GM21381 (cell line): ENCODE data around the gene POLD3.
"Not testable (repeated sequence)": the region's sequence is repeated elsewhere in the genome, so short reads cannot be mapped to it uniquely, and the experiment has no call there.

Experiments used
- ATAC-seq: cut with Tn5 transposase; IDR thresholded peaks from one replicate; pipeline ENCODE4 v1.9.1; 2021; ENCODE audit warnings: mild to moderate bottlenecking, moderate library complexity; ENCODE audit not compliant: unreplicated experiment

Gene POLD3

GRCh38 chr11:74581954-74582547, 10.3 kb upstream of the POLD3 start:
- ATAC-seq: no peak

DNA sequence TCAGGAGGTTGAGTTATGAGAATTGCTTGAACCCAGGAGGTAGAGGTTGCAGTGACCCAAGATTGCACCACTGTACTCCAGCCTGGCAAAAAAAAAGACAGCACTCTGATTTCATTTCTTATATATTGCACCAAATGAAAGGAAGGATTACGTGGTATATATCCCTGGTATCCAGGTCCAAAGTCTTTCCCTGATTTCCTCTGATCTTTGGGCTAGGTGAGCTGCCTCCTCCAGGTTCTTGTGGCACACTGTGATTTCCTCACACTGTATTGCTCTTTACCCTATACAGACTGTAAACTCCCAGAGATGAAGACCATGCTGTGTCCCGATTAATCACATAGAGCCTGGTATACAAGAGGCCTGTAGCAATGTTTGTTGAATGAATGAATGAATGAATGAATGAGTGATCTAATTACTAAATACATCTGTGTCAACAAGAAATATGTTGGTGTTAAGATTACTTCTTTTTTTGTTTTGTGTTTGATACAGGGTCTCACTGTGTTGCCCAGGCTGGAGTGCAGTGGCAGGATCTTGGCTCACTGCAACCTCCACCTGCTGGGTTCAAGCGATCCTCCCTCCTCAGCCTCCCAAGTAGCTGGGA, 9.3 kb upstream of the POLD3 start:
- no peak for ATAC-seq

- not testable (repeated sequence) for ATAC-seq
Observed at GRCh38 chr11:74590492-74590891, 1.9 kb upstream of the POLD3 start.

DNA sequence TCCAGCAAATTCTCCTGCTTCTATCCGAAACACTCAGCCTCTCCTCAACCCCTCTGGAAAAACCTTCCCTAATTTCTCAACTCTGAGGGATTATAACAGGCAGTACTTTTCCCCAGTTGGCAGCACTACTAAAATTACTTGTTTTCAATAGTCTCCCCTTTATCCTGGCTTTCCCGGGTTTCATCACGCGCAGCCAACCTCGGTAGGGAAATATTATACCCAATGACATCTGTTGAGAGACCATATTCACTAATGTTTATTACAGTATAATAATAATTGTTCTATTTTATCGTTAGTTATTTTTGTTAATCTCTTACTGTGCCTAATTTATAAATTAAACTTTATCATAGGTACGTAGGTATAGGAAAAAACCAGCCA, 330 bp upstream of the POLD3 start:
- ATAC-seq: no peak

DNA sequence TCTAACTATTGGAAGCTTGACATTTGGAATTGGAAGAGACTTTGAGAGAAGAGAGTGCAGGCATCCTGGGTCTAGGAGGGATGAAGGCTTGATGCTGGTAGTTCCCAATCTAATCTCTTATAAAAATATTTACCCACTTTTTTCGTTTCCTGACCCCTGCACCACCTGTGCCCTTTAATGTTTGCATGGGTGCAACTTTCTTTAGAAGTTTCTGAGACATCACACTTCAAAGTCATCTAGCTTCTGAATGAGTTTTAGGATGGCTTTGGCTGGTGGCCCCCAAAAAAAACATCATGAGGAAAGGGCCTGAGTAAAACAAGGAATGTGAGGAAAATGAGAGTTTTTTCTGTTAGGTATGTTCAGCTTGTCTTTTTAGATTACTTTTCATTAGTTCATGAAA, 1.1 kb downstream of the POLD3 start:
- no peak for ATAC-seq

DNA sequence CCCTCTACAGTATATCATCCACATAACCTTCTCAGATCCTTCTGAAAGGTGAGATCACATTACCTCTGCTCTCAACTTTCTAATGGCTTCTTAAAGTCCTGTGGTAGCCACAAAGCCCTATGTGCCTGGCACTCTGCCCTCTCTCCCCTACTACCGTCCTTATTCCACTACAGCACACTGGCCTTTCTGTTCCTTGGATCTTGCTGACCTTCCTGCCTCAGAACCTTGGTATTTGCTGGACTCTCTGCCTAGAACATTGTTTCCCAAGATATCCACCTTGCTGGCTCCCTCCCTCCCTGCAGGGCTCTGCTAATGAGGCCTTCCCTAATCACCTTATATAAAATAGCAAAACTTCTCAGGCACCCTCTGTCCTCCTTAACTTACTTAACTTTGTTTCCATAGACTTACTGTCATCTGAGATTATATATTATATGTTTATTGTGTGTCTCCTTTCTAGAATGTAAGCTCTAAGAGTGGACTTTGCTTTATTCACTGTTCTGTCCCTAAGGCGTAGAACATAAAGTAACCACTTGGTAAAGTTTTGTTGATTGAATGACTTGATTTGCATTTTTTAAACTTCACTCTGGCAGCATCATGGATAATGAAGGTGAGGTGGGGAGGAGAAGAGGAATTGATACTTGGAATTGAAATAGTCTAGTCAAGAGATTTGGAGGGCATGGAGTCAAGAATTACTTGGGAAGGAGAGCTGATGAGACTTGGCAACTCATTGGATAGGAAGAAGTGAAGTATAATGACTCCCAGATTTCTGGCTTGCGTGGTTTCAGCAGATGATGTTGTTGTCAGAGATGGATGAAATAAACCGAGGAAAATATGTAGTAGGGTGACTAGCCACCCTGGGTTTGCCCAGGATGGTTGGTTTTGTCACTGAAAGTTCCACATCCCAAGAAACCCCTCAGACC, 10.5 kb downstream of the POLD3 start:
- no peak for ATAC-seq

GRCh38 chr11:74603845-74604244, 11.5 kb downstream of the POLD3 start:
- no peak for ATAC-seq

GRCh38 chr11:74604311-74604710, 11.9 kb downstream of the POLD3 start:
- ATAC-seq: no peak

DNA sequence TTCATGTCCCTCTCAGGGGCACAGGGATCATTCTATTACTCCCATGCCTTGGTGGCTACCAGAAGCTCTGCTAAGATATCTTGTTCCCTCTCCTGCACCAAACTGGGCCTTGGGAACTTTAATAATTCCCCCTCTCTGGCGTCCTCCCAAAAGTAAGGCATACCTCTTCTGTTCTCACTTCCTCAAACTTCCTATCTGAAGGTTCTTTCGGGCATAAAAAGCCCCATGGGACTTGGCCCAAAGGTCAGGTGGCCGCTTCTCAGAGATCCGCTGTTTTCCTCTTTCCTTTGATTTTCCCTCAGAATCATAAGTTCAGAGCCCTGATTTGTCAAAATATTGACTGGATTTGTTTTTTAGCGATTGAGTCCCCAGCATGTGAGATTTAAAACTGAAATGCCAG, 13.0 kb downstream of the POLD3 start:
- ATAC-seq: no peak

DNA sequence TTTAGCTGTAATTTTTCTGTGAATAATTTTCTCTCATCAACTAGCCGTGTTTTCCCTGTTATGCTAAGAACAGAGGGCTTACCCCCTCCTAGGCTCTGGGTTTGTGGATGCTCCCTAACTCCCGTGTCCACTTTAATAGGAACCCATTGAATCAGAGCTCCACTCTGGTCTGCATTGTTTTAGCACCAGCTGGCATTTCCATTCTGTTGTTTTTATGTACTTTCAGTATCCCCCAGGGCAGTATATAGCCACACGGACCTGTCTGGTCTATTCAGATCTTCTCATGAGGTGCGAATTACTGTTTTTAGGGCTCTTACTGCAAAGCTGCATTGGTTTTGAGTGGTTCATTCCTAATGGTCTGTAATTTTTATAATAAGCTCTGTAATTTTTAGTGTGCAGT, 16.0 kb downstream of the POLD3 start:
- no peak for ATAC-seq

- no peak for ATAC-seq
Observed at GRCh38 chr11:74611369-74611861, 19.0 kb downstream of the POLD3 start.

- no peak for ATAC-seq
Observed at GRCh38 chr11:74612877-74613276, 20.5 kb downstream of the POLD3 start.

DNA sequence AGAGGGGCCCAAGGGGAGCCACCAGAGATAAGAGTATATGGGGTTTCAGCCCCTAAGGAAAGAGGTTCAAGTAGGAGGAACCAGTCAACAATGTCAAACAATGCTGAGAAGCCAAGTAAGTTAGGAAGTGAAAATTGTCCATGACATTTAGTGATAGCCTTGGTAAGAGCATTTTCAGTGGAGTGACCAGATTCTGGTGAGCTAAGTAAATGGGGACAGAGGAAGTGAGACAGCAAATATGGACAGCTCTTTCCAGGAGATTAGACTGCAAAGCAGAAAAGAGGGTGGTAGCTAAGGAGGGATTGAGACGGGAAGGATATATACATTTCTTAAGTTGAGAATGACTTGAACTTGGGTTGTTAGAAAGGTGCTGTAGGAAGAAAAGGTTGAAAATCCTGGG, 22.9 kb downstream of the POLD3 start:
- no peak for ATAC-seq

DNA sequence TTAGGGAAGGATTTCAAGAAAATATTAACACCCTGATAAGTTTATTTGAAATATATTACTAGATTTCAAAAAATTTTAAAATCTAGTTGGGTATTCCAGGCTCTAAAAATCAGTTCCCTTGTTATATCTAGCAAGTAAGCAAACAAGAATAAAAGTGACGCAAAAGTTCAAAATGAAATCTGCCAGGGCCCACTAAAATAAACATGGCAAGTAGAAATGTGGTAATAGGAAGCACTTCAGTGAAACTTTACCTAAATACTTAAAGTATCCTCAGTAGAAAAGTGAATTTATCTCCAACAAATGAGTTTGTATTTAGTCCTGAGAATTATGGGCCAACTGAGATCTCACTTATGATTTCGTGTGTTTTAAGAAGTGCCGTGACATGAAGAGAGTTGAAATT, 23.6 kb downstream of the POLD3 start:
- ATAC-seq: no peak

DNA sequence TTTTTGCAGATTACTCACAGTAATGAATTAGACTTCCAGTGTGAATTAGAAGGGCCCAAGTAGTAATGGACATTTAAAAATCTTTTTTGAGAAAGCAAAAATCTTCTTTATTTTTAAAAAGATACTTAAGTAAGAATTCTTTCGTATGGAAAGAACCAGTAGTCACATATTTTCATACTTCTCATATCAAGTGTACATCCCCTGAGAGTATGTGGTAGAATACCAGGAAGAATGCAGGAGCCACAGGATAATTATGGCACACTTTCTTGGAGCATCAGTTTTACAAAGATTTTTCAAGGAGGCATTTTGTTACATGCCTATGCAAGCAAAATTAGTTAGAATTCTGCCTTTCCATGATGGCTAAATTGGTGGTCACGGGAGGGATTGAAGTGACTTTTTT, 28.1 kb downstream of the POLD3 start:
- ATAC-seq: no peak

DNA sequence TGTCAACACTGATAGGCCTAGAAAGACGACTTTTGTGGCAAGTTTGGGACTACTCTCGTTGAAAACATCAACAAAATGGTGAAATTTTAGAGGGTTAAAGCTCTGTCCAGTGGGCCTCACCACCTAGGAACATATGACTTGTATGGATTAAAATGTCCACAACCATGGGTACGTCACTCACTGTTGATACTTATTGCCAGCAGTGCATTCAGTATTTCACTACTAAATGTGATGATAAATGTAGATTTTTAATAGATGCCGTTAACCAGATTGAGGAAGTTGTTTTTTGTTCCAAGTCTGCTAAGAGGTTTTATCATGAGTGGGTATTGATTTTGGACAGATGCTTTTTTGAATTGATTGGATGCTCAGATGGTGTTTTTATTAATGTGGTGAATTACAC, 33.7 kb downstream of the POLD3 start:
- ATAC-seq: no peak

DNA sequence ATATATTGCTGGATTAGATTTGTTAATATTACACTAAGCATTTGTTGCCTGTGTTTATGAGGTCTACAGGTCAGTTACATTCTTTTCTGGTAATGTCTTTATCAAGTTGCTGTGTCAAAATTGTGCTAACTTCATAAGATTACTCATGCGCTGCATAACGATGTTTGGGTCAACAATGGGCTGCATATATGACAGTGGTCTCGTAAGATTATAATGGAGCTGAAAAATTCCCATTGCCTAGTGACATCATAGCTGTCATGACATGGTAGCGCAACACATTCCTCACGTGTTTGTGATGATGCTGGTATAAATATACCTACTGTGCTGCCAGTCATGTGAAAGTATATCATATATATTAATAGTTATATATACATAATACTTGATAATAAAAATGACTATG, 34.2 kb downstream of the POLD3 start:
- ATAC-seq: no peak

DNA sequence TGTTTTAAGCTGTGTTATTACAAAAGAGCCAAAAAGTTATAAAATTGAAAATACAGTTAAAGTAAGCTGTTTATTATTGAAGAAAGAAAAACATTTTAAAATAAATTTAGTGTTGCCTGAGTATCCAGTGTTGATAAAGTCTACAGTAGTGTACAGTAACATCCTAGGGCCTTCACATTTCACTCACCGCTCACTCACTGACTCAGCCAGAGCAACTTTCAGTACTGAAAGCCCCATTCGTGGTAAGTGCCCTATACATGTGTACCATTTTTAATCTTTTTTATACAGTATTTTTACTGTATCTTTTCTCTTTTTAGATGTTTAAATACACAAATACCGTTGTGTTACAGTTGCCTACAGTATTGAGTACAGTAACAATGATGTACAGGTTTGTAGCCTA, 35.0 kb downstream of the POLD3 start:
- ATAC-seq: no peak

DNA sequence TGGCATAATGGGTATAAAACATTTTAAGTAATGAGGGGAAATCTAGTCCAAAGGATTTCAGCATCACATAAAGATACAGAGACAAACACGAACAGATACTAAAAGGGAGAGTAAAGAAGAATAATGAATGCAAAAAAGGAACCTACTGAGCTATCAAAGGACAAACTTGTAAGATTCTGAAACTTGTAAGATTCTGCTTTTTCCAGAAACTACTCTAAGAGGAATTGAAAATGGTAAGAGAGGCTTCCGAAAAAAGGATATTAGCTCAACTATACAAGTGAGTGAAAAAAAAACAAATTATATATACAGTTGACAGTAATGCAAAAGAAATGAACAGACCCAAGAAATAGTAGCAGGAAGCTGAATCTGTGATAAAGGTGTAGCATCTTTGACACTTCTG, 37.7 kb downstream of the POLD3 start:
- no peak for ATAC-seq

DNA sequence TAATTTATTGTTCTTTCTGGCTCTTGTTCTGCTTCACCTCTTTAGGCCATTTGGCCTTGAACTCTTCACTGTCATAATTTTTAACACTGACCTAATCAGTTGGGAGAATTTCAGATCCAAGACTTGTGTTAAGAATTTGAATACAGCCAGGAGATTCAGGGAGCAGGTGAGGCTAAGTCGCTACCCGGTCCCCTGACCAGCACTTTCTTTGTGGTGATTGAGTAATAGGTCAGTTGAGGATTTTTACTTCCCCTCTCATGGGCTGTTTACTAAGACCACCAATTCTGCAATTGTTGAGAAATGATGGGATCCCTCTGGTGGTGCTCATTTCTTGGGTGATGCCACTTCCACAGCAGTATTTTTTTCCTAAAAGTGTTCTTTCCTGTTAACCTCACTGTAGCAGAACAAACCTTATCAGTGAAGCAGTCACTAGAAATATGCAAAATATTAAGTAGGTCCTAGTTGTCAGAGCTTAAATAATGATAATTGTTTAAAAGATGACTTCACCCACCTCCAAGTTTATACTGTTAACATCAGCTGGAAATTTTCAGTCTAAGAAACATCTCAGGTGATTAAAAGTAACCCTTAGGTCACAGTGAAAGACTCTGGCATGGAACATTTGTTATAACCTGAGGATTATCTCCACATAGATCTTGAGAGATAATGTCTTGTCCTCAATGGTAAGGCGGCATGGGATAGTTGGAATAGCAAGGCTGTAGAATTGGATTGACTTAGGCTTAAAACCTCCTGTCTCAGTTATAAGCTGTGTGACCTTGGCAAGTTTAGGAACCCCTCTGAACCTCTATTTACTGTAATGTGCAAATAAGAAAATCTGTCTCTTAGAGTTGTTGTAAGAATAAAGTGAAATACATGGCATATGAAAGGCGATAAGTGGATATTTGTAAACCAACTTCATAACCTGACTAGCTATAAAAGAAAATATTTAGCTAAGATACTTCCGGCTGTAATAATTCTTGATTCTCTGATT, 41.3 kb downstream of the POLD3 start:
- ATAC-seq: no peak

DNA sequence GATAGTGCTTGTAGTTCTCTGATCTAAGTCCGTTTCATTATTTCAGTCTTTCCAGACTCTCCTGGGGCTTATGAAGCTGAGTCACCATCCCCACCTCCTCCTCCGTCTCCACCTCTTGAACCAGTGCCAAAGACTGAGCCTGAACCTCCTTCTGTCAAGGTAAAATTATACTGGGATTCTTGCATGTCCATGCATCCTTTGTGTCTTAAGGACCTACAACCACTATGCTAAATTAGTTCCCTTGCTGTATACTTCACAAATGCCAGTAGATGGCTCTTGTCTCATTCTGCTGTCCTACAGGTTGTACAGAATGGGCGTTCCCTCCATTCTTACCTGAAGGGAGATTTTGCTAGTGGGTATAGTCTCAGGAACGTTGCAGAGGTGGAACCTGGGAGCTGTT, 42.2 kb downstream of the POLD3 start:
- ATAC-seq: no peak
